Mesenchymal stem cell (in vitro differentiated cells and primary cell): Measurements from ENCODE around the gene NFE2L2.
A peak's percentile ranks its signal among the peaks of the same experiment; 100 is the strongest.

Experiments used
- DNase-seq: peaks from one replicate; pipeline ENCODE4 v3.0.0-alpha.2; 2013
- H2AFZ ChIP-seq: one replicate; pipeline ENCODE4 v1.6.1; 2013; ENCODE audit warnings: low read depth, mild to moderate bottlenecking, control low read depth, inconsistent platforms, low read length, moderate library complexity
- H2AK5ac ChIP-seq: 2 replicates; pipeline ENCODE4 v1.6.1; 2013; ENCODE audit warnings: low read length, moderate library complexity, mild to moderate bottlenecking, inconsistent platforms; ENCODE audit not compliant: severe bottlenecking
- H2BK120ac ChIP-seq: one replicate; pipeline ENCODE4 v1.6.1; 2013; ENCODE audit warnings: low read depth, mild to moderate bottlenecking, inconsistent platforms, low read length, moderate library complexity
- H2BK12ac ChIP-seq, 2 experiments: one replicate each; pipeline ENCODE4 v1.6.1; 2013; ENCODE audit warnings: inconsistent platforms in 2 of 2, low read length in 2 of 2, mild to moderate bottlenecking in 2 of 2, moderate library complexity in 2 of 2, control low read depth in 1 of 2
- H2BK15ac ChIP-seq: one replicate; pipeline ENCODE4 v1.6.1; 2013; ENCODE audit warnings: mild to moderate bottlenecking, low read depth, inconsistent platforms; ENCODE audit not compliant: poor library complexity, severe bottlenecking
- H2BK5ac ChIP-seq: 2 replicates; pipeline ENCODE4 v1.6.1; 2013; ENCODE audit warnings: low read depth, mild to moderate bottlenecking, low read length, control low read depth, inconsistent platforms; ENCODE audit not compliant: poor library complexity, severe bottlenecking
- H3K14ac ChIP-seq, 2 experiments: one replicate each; pipeline ENCODE4 v1.6.1; 2013; ENCODE audit warnings: inconsistent platforms in 2 of 2, low read length in 2 of 2, control low read depth in 1 of 2, mild to moderate bottlenecking in 1 of 2, moderate library complexity in 1 of 2
- H3K18ac ChIP-seq, 2 experiments: one replicate each; pipeline ENCODE4 v1.6.1; 2013; ENCODE audit warnings: inconsistent platforms in 2 of 2, low read length in 2 of 2, control low read depth in 1 of 2, low read depth in 1 of 2, mild to moderate bottlenecking in 1 of 2
- H3K23ac ChIP-seq, 2 experiments: one replicate each; pipeline ENCODE4 v1.6.1; 2013; ENCODE audit warnings: inconsistent platforms in 2 of 2, low read length in 2 of 2, mild to moderate bottlenecking in 2 of 2, moderate library complexity in 2 of 2, control low read depth in 1 of 2
- H3K27ac ChIP-seq: 2 replicates; pipeline ENCODE4 v1.5.1; 2013; ENCODE audit warnings: mild to moderate bottlenecking, moderate library complexity, low read length, control low read depth, inconsistent platforms; ENCODE audit not compliant: poor library complexity, severe bottlenecking
- H3K27me3 ChIP-seq, 2 experiments: 2 replicates each; pipeline versions ENCODE4 v1.6.1 to v1.7.0; 2013; ENCODE audit warnings: low read length in 2 of 2, mild to moderate bottlenecking in 2 of 2, moderate library complexity in 2 of 2, control low read depth in 1 of 2, inconsistent platforms in 1 of 2; ENCODE audit not compliant: control insufficient read depth in 1 of 2, insufficient read depth in 1 of 2
- H3K36me3 ChIP-seq, 2 experiments: 2 replicates each; pipeline versions ENCODE4 v1.6.1 to v1.7.0; 2013; ENCODE audit warnings: low read length in 2 of 2, control low read depth in 1 of 2, inconsistent platforms in 1 of 2, low read depth in 1 of 2, mild to moderate bottlenecking in 1 of 2; ENCODE audit not compliant: insufficient read depth in 2 of 2, control insufficient read depth in 1 of 2
- H3K4ac ChIP-seq, 2 experiments: one replicate each; pipeline ENCODE4 v1.6.1; 2013; ENCODE audit warnings: inconsistent platforms in 2 of 2, low read length in 2 of 2, mild to moderate bottlenecking in 2 of 2, moderate library complexity in 2 of 2, control low read depth in 1 of 2, low read depth in 1 of 2
- H3K4me1 ChIP-seq: 2 replicates; pipeline ENCODE4 v1.6.1; 2013; ENCODE audit warnings: low read depth, low read length, control low read depth; ENCODE audit not compliant: control insufficient read depth, insufficient read depth
- H3K4me2 ChIP-seq: 2 replicates; pipeline ENCODE4 v1.6.1; 2013; ENCODE audit warnings: low read length, mild to moderate bottlenecking, inconsistent platforms; ENCODE audit not compliant: poor library complexity, severe bottlenecking
- H3K4me3 ChIP-seq, 2 experiments: 2 replicates each; pipeline versions ENCODE4 v1.5.1 to v1.7.0; 2013; ENCODE audit warnings: low read length in 2 of 2, mild to moderate bottlenecking in 2 of 2, control low read depth in 1 of 2, low read depth in 1 of 2; ENCODE audit not compliant: insufficient read depth in 1 of 2
- H3K79me1 ChIP-seq: replicated peaks from 2 replicates; pipeline ENCODE4 v1.6.1; 2013; ENCODE audit warnings: mild to moderate bottlenecking, control low read depth, low read length, inconsistent platforms; ENCODE audit not compliant: poor library complexity, severe bottlenecking
- H3K9ac ChIP-seq: 2 replicates; pipeline ENCODE4 v1.7.0; 2013; ENCODE audit warnings: mild to moderate bottlenecking, low read length, moderate library complexity
- H3K9me3 ChIP-seq: 2 replicates; pipeline ENCODE4 v1.7.0; 2013; ENCODE audit warnings: mild to moderate bottlenecking, low read length; ENCODE audit not compliant: control insufficient read depth
- H4K8ac ChIP-seq: one replicate; pipeline ENCODE4 v1.6.1; 2013; ENCODE audit warnings: inconsistent platforms, mild to moderate bottlenecking, low read length, moderate library complexity
- H4K91ac ChIP-seq: one replicate; pipeline ENCODE4 v1.6.1; 2013; ENCODE audit warnings: mild to moderate bottlenecking, low read length, inconsistent platforms
- WGBS: methylation state at CpG from one replicate; pipeline ENCODE4 v1.1.7; 2013; ENCODE audit warnings: mixed read lengths; 5-methylcytosine and 5-hydroxymethylcytosine counted together

The NFE2L2 gene

DNA sequence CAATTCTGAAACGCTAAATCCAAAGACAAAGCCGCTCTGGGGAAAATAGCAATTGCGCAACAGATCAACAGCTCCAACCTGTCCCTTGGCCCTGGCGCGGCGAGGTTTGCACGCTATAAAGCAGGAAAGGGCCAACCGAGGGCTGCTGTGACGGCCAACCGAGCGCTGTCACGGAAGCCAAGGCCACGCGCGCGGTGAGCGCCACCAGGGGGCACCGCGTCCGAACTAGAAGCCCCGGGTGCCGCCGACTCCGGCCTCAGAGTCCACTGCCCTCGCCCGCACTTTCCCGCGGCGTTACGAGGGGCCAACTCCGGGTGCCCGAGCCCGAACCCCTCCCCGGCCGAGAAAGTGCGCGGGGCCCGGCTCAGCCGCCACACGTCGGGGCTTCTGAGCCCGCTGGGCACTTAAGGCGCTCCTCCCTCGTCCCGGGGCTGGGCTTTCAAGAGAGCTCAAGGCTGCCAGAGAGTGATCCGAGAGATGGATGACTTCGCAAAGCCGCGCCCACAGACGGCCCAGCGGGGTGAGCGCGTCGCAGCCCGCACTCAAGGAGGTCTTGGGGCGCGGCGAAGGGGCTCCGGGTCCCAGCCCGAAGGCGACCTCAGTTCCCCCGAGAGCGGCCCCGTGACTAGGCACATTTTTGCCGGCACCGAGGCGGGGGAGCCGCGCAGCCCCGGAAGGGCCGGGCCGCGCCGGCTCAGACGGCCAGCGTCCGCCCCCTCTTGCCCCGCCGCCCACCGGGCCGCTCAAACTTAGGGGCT lies 897 bp downstream of the NFE2L2 start:
- H2AK5ac ChIP-seq, result no peak overlapping the region
- peak overlapping the region; percentile 98 for H3K9ac ChIP-seq
- no peaks in the 10 kb centered on the region for H3K9me3 ChIP-seq
- H3K23ac ChIP-seq, result peak overlapping the region in 1 of 2 experiments; percentile 79
- peaks cover 1% of the 10 kb centered on the region for H3K79me1 ChIP-seq
- peak overlapping the region; percentile 99 for H2BK5ac ChIP-seq
- DNase-seq, result peak; percentile 99
- H2BK120ac ChIP-seq, result peak overlapping the region; percentile 98
- H2BK12ac ChIP-seq, result peak overlapping the region in 1 of 2 experiments; percentile 64
- peak overlapping the region; percentile 91 for H3K27ac ChIP-seq
- WGBS, result under 1% methylated on average over 62 of the region's 81 CpGs
- H3K14ac ChIP-seq, result peak overlapping the region; percentile 74 to 98
- peaks cover 5% of the 10 kb centered on the region for H3K4me1 ChIP-seq
- H3K4ac ChIP-seq, result peak overlapping the region; percentile 98 to 99
- peak overlapping the region; percentile 100 for H2BK15ac ChIP-seq
- peak overlapping the region; percentile 96 for H4K8ac ChIP-seq
- peak overlapping the region; percentile 88 to 96 for H3K4me3 ChIP-seq
- H3K36me3 ChIP-seq, result peaks cover 3 to 8% of the 10 kb centered on the region in 2 experiments
- no peaks in the 10 kb centered on the region for H3K27me3 ChIP-seq
- no peak overlapping the region for H2AFZ ChIP-seq
- H4K91ac ChIP-seq, result peak overlapping the region; percentile 99
- H3K4me2 ChIP-seq, result peak overlapping the region; percentile 72
- H3K18ac ChIP-seq, result peak overlapping the region; percentile 99 to 100

DNA sequence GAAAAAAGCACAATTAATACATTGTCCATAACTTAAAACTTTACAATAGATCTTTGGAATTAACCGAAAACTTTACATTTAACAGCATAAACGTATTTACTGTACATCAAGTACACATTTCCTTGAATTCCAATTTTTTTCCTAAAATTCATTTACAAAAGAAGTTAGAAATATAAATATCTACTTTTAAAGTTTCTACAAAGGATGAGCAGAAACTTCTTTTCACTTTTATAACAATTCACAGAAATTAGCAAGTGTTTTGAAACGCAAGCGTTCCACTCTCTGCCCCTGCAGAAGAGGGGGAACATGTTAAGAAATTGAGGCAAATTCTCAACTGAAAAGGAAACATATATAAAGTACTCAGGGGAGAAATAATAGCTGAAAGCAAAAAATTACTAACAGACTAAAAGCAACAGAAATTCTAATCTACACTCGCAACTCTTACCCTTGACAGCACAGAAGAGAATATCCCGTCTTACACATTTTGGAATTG lies 1.5 kb downstream of the NFE2L2 start:
- Histone ChIP-seq H4K91ac (no peak overlapping the region), H2BK15ac (no peak overlapping the region), H3K36me3 (peaks cover 3 to 14% of the 10 kb centered on the region in 2 experiments), H2BK120ac (no peak overlapping the region), H3K14ac (no peak overlapping the region), H3K4me1 (peaks cover 5% of the 10 kb centered on the region), H2AFZ (no peak overlapping the region), H3K23ac (no peak overlapping the region), H2AK5ac (no peak overlapping the region), H3K4ac (no peak overlapping the region), H3K18ac (no peak overlapping the region), H2BK12ac (no peak overlapping the region), H3K79me1 (peaks cover 1% of the 10 kb centered on the region), H4K8ac (no peak overlapping the region), H3K27ac (peak overlapping the region; percentile 90), H3K27me3 (no peaks in the 10 kb centered on the region), H3K9ac (peak overlapping the region; percentile 98), H3K9me3 (no peaks in the 10 kb centered on the region), H3K4me3 (peak overlapping the region; percentile 88 to 96), H2BK5ac (no peak overlapping the region), H3K4me2 (peak overlapping the region; percentile 31)
- WGBS, result 17% methylated on average over 4 of the region's 6 CpGs
- peak; percentile 12 for DNase-seq

DNA sequence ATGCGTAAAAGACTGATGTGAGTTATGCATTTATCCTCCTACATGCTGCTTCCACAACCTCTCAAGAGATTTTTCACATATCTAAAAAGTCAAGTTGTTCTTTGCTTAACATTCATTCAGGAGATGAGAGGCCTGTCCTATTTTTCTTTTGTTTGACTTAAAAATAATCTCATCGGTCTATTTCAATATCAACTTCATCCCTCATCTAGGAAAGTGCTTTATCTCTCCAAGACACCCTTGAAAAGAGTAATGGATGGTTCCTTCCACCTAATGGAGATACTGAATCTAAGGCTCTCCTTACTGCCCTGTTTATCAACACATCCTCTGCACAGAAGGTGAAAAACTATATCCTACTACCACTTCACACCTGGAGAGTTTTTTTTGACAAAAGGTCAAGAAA lies 2.4 kb downstream of the NFE2L2 start:
- no peaks in the 10 kb centered on the region for H3K27me3 ChIP-seq
- peak overlapping the region in 1 of 2 experiments; percentile 88 for H3K4me3 ChIP-seq
- no peak overlapping the region for H3K23ac ChIP-seq
- H4K8ac ChIP-seq, result no peak overlapping the region
- no peak overlapping the region for H2AK5ac ChIP-seq
- DNase-seq, result peak; percentile 37
- no peak overlapping the region for H3K14ac ChIP-seq
- H3K4ac ChIP-seq, result no peak overlapping the region
- no peaks in the 10 kb centered on the region for H3K9me3 ChIP-seq
- H4K91ac ChIP-seq, result no peak overlapping the region
- no peak overlapping the region for H3K18ac ChIP-seq
- H3K27ac ChIP-seq, result no peak overlapping the region
- no peak overlapping the region for H2BK15ac ChIP-seq
- no peak overlapping the region for H2BK120ac ChIP-seq
- H3K4me2 ChIP-seq, result peak overlapping the region; percentile 72
- H2BK5ac ChIP-seq, result no peak overlapping the region
- H3K9ac ChIP-seq, result peak overlapping the region; percentile 98
- peaks cover 1% of the 10 kb centered on the region for H3K79me1 ChIP-seq
- H3K36me3 ChIP-seq, result peaks cover 3 to 22% of the 10 kb centered on the region in 2 experiments
- no peak overlapping the region for H2AFZ ChIP-seq
- no peak overlapping the region for H2BK12ac ChIP-seq
- H3K4me1 ChIP-seq, result peaks cover 5% of the 10 kb centered on the region
- WGBS, result 78% methylated on average over 1 of the region's 2 CpGs
